NCI-H69 (cell line): Measurements from ENCODE around the gene SLC28A1.

Experiments
- DNase-seq: peaks from one replicate; lab custom pipeline; 2025; lab: John Stamatoyannopoulos, UW

The SLC28A1 gene

DNA sequence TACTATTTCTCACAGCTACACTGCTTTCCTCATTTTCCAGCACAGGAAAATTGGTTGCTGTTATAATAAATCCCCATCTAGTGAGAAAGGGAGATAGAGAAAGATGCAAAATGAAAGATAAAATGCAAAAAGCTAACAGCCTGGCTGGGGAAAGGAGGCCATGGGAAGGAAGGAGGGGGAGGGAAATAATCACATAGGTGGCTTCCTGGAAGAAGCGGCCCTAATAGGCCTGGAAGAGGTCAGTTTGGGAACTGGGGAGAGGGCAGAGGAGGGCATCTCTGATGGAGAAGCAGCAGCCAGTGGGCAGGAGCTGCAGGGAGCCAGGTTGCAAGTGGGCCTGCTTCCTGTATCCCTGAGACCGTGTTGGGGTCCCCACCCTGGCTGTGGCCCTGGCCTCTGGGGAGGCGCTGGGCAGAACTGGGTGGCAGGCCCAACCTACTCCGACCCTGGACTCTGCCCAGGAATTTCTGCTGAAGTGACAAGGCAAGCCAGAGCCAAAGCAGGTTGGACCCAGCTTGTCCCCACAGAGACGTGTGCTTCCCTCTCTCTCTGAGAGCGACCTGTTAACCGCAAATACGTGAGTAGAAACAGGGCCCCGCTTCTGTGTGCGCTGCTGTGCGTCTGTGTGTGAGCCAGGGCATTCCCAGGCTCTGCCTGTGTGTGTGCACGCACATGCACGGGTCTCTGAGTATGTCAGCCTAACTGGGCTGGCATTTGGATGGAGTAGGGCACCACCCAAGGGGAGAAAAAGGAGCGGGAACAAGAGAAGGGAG, 1.9 kb downstream of the SLC28A1 start:
- no peak for DNase-seq

DNA sequence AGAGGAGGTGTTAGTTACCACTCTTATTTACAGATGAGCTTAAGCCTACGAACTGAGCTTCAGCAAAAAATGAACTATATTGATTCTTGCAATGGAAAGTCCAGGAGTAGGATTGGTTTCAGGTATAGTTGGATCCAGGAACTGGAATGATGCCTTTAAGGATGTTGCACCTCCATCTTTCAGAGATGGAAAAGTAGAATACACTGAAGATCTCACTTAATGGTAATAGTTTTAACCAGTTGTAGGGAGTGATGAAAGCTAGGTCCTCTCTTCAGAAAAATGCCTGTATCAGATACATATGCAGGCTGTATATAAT, 2.5 kb downstream of the SLC28A1 start:
- DNase-seq = no peak

DNA sequence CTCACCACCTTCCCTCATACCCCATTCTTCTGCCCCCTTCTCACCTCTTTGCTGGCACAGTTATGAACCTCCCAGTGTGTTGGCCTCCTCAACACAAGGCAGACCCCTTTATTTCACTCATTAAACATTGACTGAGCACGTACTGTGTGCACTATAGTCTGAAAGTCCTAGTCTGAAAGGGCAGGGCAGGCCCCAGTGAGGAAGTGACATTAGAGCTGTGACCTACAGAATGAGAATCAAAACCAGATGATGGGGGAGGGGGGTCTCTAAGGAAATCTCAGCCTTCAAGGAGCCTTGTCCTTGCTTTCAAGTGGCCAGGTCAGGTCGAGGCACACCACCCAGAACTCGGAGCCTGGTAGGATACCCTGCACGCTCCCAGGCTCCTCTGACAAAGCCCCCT, 3.5 kb downstream of the SLC28A1 start:
- DNase-seq = no peak

DNA sequence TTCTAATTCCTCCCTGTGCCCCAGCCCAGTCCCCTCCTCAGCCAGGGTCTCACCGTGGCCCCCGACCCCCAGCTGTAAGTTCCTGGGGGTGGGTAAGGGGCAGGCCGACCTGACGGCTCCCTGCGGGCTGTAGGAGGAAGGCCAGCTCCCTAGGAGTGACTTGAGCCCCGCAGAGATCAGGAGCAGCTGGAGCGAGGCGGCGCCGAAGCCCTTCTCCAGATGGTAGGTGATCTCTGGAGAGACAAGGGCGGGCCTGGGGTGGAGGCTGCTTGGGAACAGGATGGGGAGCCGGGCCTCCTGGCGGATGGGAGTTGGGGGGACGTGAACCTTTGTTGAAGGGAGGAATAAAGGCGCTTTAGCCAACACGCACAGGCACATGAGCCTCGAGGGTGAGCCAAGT, 4.2 kb downstream of the SLC28A1 start:
- peak; percentile 3 for DNase-seq

DNA sequence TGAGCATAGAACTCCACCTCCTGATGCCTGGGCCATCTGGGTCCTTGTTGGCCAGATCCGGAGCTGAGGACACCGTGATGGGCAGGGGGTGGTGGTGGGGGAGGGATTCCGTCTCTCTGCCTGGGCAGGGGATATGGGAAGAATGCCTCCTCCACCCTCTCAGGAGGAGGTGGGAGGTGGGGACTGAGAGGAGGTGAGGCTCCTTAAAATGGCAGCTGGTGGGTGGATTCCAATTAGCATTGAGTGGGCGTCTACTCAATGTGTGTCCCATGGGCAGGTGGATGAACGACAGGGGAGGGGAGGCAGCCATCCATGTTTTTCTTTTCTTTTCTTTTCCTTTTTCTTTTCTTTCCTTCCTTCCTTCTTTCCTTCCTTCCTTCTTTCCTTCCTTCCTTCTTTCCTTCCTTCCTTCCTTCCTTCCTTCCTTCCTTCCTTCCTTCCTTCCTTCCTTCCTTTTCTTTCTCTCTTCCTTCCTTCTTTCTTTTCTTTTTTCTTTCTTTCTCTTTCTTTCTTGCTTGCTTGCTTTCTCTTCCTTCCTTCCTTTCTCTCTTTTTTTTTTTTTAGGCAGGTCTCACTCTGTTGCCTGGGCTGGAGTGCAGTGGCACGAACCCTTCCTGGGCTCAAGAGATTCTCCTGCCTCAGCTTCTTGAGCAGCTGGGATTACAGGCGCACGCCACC, 5.0 kb downstream of the SLC28A1 start:
- peak; percentile 3 for DNase-seq

DNA sequence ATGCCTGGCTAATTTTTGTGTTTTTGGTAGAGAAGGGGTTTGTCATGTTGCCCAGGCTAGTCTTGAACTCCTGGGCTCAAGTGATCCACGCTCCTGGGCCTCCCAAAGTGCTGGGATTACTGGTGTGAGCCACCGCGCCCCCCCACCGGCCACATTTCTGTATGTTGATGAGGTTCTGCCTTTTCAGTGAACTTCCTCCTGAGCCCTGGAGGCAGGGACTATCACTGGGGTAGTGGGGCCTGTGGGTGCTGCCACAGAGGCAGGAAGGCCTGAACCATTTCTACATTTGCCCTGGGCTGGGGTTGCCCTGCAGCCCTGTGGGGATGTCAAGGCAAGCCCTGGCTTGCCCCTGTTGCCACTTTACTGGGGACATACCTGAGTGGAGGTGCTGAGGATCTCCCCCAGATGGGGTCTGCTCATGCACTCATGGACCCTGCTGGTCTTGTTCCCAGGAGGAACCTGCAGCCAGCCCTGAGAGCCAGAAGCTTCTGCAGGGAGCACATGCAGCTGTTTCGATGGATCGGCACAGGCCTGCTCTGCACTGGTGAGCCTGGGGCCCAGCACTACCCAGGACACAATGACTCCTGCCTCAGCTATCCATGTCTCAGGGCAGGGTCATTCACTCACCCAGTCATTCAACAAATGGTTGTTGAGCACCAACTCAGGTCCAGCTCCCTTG, 5.7 kb downstream of the SLC28A1 start:
- no peak for DNase-seq

DNA sequence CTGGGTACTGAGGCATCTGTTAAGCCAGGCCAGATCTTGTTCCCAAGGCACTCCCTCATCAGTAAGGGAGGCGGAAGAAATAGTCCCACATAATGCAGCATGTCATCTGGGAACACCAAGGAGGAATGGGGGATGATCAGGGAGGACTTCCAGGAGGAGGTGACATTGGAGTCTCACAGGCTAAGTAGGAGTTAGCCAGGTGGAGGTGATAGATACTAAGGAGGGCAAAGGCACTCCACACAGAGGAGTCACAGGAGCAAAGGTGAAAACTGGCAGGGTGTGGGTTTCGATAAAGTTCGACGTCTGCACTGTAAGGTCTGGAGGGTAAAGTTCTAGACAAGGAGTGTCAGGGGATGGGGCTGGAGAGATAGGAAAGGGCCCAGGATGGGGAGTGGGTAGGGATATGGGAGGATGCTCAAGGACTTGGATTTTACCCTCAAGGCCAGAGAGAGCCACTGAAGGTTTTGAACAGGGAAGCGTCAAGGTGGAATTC, 6.3 kb downstream of the SLC28A1 start:
- DNase-seq = no peak

DNA sequence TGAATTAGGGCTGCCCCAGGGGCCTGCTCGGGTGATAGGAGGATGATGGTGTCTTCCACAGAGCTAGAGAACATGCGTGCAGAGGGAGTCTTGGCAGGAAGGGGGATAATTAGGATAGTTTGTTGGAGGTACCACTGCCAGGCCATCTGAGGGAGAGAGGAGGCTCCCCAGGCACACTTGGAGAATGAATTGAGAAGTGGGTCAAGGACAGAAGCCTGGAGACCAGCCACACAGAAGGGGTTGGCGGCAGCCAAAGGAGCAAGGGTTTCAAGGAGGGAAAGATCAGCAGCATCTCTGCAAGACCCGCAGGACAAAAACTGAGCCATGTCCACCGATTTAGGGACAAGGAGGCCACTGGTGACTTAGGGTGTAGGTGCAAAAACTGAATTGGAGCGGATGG, 6.9 kb downstream of the SLC28A1 start:
- DNase-seq = no peak

DNA sequence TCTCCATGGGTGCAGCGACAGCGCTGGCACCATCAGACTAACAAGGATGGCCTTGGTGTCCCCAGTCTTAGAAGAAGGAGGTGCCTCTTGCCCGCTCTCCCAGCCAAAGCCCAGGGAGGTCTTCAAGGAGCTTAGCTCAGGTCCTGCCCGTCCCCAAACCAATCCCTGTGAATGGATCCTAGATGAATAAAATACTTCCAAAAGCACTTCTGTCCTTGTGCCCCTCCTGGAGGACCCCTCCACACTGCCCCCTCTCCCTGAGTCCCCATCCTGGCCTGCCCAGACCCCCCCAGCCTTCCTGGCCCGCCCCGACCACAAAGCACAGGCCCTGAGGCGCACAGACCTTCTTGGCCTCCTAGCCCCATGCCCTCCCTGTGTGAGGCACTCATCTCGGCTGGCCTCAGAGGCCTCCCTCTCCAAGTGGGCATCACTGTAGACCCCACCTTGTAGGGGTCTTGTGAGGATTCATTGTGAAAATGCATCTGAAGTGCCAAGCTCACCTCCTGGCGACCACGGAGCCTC, 8.4 kb downstream of the SLC28A1 start:
- DNase-seq = no peak

DNA sequence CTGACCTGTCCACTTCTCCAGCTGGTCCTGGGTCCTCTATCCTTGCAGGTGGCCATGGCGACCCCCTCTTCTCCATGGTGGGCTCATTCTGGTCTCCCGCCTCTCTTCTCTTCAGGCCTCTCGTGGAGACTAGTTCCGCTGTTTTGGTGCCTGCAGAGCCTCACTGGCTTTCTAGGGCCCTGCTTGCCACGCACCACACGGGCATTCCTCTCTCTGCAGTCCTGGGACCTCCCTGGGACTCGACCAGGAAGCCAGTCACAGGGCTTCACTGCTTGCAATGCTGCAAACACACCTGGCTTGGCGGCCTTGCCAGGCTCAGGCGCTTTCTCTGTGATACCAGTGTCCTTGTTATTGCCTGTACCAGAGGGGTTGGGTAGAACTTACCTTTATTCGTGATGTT, 9.1 kb downstream of the SLC28A1 start:
- no peak for DNase-seq

DNA sequence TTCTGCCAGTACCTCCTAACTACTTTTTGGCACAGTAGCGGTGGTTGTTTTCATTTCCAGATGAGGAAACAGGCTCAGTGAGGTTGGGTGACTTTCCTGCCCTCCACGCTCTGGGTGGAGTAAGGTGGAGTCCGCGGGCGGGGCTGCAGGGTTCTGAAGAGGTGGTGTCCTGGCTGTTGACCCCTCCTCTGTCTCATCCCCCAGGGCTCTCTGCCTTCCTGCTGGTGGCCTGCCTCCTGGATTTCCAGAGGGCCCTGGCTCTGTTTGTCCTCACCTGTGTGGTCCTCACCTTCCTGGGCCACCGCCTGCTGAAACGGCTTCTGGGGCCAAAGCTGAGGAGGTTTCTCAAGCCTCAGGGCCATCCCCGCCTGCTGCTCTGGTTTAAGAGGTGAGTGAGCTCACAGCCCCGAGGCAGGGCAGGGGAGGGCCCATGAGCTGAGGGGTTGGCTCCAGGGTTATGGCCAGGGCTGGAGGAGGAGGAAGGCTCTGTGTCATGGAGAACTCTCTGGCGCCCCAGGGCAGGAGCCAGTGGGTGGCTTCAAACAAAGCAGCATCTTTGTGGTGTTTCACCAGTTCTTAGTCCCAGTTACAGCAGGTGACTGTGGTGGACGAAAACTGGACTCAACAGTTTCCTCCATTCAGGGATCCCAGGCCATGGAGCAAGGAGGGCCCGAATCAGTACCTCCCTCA, 10.4 kb downstream of the SLC28A1 start:
- DNase-seq = no peak

DNA sequence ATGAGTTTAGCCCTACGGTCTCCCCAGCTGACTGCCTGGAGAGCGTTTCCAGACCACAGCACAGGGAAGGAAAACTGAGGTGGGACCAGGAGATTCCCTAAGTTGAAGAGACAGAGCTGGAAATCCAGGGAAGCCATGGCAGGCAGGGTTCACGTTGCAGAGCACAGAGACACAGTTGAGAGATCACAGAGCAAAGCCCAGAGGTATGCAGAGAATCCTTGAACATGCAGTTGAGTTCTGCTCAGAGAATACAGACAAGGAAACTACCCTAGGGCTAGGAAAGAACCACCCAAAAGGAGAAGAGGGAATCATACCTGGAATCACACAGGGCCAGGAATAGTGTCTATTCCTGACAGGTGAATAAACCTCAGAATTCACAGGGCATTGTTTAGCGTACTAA, 14.3 kb downstream of the SLC28A1 start:
- DNase-seq = no peak

DNA sequence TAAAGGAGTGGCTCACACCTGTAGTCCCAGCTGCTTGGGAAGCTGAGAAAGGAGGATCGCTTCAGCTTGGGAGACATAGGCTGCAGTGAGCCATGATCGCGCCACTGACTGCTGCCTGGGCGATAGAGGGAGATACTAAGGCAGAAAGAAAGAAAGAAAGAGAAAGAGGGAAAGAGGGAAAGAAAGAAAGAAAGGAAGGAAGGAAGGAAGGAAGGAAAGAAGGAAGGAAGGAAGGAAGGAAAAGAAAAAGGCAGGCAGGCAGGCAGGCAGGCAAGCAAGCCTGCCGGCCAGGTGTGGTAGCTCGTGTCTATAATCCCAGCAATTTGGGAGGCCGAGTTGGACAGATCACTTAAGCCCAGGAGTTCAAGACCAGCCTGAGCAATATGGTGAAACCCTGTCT, 15.3 kb downstream of the SLC28A1 start:
- DNase-seq = no peak

DNA sequence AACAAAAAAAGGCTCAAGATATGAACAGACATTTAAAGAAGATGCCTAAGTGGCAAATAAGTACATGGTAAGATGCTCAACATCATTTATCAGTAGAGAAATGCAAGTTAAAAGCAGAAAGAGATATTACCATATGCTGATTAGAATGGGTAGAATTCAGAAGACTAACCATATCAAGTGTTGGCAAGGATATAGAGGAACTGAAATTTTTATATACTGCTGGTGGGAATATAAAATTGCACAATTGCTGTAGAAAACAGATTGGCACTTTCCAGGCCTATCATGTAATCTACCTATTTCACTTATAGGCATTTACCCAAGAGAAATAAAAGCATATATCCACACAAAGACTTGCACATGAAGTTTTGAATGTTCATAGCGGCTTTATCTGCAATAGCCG, 17.1 kb downstream of the SLC28A1 start:
- no peak for DNase-seq

DNA sequence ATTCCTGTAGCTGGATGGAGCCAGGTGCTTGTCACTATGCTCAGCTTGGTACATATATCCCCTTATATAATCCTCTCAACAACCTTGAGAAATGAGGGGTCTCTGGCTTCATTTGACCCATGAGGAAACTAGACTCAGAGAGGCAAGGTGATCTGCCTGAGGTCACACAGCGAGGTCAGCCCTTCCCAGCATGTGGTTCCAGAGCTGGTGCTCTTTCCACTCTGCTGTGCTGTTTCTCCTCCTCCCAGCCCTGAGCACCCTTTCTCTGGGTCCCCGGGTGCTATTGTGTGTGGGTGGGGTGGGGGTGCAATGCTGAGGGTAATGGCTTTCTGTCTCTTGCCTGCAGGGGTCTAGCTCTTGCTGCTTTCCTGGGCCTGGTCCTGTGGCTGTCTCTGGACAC, 19.3 kb downstream of the SLC28A1 start:
- DNase-seq = no peak

DNA sequence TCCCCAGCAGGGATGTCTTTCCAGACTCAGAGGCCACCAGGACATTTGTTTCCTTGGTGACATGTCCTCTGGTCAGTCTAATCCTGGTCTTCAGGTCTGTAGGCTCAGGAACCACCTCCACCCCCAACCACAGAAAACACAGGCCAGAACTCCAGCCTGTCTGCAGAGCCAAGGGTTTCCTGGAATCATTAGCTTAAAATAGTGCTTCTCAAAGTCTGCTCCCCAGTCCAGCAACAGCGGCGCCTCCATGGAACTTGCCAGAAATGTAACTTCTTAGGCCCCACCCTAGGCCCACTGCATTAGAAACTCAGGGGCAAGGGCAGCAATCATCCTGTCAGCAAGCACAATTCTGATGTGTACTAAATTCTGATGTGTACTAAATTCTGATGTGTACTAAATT, 20.0 kb downstream of the SLC28A1 start:
- DNase-seq = no peak

DNA sequence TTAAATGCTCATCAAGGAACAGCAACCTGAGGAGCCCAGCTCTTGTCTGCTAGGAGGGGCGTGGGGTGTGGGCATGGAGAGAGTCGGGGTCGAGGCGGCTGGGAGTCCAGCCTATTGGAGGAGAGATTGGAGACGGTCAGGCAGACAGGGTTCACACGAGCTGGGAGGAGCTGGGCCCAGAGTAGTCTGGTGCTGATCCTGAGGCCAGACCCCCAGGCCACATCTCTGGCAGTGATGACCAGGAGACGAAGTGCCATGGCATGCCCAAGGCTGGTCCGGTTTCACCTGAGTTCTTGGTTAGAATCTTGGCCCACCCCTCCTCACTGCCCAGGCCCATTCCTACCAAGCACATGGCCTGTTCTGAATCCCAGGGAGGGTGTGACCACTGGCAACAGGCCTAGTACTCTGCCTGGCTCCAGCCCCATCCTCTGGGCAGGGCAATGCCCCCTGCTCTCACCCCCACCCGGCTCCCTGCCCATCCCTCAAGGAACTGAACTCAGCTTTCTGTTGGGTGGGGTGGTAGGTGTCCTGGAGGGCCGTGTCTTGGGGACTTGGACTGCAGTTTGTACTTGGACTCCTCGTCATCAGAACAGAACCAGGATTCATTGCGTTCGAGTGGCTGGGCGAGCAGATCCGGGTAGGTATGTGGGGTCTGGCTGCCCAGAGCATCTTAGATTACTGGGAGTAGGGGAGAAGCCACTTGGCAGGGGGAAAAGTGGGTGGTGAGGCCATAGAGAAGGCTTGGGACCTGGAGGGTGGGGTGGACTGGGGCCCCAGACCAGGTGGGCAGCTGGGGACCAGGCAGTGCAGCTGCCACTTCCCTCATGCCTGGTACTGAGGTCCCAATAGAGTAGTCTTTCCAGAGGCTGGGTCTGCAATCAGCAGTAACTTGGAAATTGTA, 20.8 kb downstream of the SLC28A1 start:
- no peak for DNase-seq

DNA sequence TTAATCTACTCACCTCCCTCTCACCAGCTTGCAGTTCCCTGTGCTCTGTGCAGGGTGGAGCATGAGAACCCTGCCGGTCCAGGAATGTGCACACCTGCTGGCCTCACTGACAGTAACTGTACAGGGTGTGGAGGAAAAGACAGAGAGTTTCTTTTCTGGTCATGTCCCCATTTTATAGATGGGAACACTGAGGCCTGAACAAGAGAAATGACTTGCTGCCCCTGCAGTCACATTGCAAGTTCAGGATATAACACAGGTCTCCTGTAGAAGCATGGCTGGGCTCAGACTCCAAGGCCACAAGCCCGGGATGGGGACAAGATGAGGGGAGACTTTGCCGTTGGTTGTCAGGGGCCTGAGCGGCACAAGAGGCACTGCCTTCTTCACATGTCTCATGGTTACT, 23.3 kb downstream of the SLC28A1 start:
- DNase-seq = no peak

DNA sequence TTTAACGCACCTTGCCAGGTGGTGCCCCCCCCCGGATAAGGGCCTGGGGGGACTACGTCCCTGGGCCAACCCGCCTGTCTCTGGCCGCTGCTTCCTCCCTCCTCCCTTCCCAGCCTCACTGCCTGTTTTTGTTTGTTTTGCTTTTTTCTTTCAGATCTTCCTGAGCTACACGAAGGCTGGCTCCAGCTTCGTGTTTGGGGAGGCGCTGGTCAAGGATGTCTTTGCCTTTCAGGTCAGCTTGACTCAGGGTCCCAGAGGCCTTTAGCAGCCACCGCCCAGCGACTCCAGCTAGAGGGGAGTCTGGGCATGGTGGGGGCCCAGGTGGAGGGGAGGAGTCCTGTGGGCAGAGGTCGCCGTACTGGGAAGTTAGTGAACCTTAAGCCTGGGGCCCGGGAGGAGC, 24.1 kb downstream of the SLC28A1 start:
- peak; percentile 8 for DNase-seq

DNA sequence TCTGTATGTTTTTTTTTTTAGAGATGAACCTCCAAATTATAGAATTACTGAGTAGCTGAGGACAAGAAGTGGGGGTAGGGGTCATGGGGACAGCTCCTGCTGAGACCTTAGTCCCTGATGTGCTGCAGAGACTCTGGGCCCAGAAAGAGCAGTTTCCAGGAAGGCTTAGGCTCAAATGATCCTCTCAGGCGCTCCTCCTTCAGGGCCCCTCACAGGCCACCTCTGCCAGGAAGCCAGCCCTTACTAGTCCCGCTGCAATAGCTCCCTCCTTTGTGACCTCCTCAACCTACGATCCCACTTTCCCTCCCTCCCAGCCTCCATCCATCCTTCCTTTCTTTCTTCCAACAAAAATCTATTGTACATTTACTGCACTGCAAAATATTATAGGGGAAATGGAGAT, 24.6 kb downstream of the SLC28A1 start:
- DNase-seq = no peak

DNA sequence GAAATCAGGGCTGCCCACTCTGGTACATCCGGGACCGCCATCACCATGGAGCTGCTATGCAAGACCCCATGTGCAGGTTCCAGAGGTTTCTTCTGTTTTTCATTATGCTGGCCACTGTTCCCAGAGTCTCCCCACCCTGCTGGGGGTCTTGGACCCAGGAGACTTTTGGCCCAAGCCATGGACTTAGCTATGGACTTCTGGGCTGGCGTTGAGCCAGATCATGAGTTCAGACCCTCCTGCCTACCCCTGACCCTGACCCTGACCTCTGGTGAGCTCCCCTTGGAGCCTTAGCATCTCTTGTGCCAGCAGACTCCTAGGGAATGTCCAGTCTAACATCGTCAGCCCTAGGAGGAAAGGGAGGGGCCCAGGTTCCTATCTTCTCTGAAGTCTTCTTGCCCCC, 25.3 kb downstream of the SLC28A1 start:
- no peak for DNase-seq
